SK-N-MC (cell line): Measurements from ENCODE around the gene ADAP1.

Experiments
- EZH2 ChIP-seq: fragments of 200-600 bp; sonication (generic); IDR thresholded peaks from one replicate; pipeline ENCODE4 v1.6.1; 2017; ENCODE audit warnings: antibody characterized with exemption
- POLR2AphosphoS5 ChIP-seq: IDR thresholded peaks from 2 replicates; pipeline ENCODE4 v1.6.1; 2012; ENCODE audit warnings: mild to moderate bottlenecking, low read depth, low read length, borderline replicate concordance

DNA sequence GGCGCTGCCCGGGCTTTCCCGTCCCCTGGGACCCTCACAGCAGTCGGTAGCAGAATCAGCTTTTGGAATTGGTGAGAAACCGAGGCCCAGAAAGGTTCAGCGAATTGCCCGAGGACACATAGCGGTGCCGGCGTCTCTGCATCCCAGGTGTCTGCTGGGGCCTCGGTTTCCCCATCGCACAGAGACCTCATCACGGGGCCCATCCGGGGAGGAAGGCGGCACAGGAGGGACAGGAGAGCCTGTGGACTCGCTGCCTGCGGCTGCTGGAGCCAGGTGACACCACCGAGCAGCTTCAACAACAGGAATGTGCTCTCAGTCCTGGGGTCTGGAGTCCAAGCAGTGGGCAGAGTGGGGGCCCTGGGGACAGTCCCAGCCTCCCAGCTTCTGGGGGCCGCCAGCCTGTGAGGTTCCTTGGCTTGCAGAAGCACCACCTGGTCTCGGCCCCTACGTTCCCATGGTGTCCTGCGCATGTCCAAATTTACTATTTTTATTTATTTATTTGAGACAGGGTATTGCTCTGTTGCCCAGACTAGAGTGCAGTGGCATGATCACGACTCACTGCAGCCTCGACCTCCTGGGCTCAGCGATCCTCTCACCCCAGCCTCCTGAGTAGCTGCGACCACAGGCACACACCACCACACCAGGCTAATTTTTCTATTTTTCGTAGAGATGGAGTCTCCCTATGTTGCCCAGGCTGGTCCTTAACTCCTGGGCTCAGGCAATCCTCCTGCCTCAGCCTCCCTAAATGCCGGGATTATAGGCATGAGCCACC is 21.4 kb upstream of the ADAP1 start:
- TF ChIP-seq POLR2AphosphoS5: no peak
- no peak for TF ChIP-seq EZH2
